ENCODE measurements around the gene MSI2.
A peak's percentile ranks its signal among the peaks of the same experiment; 100 is the strongest.

The MSI2 gene

GRCh38 chr17:57567251-57567650 lies 310.9 kb downstream of the MSI2 start:
- peak; percentile 100 for DNase-seq

- no peak for DNase-seq
Observed at GRCh38 chr17:57568340-57568739, 312.0 kb downstream of the MSI2 start.

GRCh38 chr17:57569021-57569420 lies 312.7 kb downstream of the MSI2 start:
- no peak for DNase-seq

GRCh38 chr17:57569853-57570252 lies 313.5 kb downstream of the MSI2 start:
- peak; percentile 80 for DNase-seq

GRCh38 chr17:57570724-57571344 lies 314.5 kb downstream of the MSI2 start:
- DNase-seq: peak; percentile 29

- no peak for DNase-seq
Observed at GRCh38 chr17:57572062-57572461, 315.7 kb downstream of the MSI2 start.

- no peak for DNase-seq
Observed at GRCh38 chr17:57572600-57572999, 316.3 kb downstream of the MSI2 start.

GRCh38 chr17:57574040-57574513 lies 317.8 kb downstream of the MSI2 start:
- no peak for DNase-seq

GRCh38 chr17:57576744-57577143 lies 320.4 kb downstream of the MSI2 start:
- DNase-seq: no peak

- peak; percentile 67 for DNase-seq
Observed at GRCh38 chr17:57577751-57578607, 321.7 kb downstream of the MSI2 start.

GRCh38 chr17:57578608-57579225 lies 322.4 kb downstream of the MSI2 start:
- DNase-seq: peak; percentile 67

- DNase-seq: no peak
Observed at GRCh38 chr17:57579245-57579644, 322.9 kb downstream of the MSI2 start.

GRCh38 chr17:57580055-57580739 lies 323.9 kb downstream of the MSI2 start:
- no peak for DNase-seq

GRCh38 chr17:57582881-57583756 lies 326.8 kb downstream of the MSI2 start:
- no peak for DNase-seq

GRCh38 chr17:57584050-57584551 lies 327.8 kb downstream of the MSI2 start:
- DNase-seq: no peak

GRCh38 chr17:57585341-57586195 lies 329.2 kb downstream of the MSI2 start:
- no peak for DNase-seq

- peak; percentile 76 for DNase-seq
Observed at GRCh38 chr17:57586196-57586740, 329.9 kb downstream of the MSI2 start.

GRCh38 chr17:57586742-57587141 lies 330.4 kb downstream of the MSI2 start:
- no peak for DNase-seq

- no peak for DNase-seq
Observed at GRCh38 chr17:57587193-57587969, 331.1 kb downstream of the MSI2 start.

GRCh38 chr17:57588086-57588485 lies 331.8 kb downstream of the MSI2 start:
- DNase-seq: no peak
